GM19099 (cell line): ENCODE results near the gene CAMSAP2.

Experiments
- POLR2A ChIP-seq: IDR thresholded peaks from 3 replicates; pipeline ENCODE4 v1.6.1; 2011; ENCODE audit warnings: low read depth; ENCODE audit not compliant: insufficient read length; ENCODE audit errors: extremely low read depth

Gene CAMSAP2

DNA sequence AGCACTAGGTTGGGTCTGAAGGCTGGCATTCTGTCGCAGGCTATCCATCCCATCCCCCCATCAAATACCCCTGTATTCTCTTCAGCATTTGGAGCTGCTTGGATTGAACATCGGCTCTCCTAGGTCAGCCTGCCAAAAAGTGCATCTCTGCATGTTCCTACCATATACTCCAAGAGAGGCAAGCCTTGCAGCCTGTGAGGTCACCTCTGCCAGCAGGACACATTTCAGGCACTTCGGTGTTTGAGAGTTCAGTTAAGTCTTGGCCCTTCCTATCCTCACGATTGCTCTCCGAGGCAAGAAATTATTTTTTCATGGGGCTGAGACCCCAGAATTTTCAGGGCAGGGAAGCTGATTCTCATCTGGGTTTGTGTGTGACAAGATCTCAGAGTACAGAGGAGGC is 136.7 kb downstream of the CAMSAP2 start:
- TF ChIP-seq POLR2A: no peak

GRCh38 chr1:200877010-200877409 is 138.3 kb downstream of the CAMSAP2 start:
- TF ChIP-seq POLR2A: no peak

DNA sequence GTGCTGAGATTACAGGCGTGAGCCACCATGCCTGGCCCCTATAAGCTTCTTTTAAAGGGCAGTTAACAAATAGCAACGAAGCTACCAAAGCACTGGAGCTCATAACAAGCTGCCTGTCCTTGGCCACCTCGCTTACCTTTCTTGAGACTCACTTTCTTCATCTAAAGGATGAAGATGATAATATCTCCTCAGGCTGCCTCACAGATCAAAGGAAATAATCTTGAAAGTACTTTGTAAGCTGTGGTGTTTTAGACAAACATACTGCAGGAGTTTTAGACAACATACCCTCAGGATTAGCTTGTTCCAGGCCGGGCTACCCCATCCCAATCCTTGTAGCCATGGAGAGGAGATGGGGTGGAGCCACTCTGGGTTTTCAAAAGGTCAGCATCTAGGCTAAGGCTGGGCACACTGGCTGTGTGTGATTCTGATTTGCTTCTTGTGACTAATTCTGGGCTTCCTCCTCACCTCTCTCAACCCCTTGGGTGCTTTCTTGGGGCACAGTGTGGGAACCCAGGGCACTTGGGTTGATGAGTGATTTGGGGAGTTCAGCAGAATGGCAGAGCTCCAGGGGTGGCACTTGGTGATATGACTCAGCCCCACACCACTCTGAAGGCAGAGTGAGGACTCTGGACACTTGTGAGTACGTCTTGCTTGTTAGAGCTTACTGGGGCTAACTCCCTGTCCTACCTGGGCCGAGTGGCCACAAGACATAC is 139.3 kb downstream of the CAMSAP2 start:
- TF ChIP-seq POLR2A: no peak

DNA sequence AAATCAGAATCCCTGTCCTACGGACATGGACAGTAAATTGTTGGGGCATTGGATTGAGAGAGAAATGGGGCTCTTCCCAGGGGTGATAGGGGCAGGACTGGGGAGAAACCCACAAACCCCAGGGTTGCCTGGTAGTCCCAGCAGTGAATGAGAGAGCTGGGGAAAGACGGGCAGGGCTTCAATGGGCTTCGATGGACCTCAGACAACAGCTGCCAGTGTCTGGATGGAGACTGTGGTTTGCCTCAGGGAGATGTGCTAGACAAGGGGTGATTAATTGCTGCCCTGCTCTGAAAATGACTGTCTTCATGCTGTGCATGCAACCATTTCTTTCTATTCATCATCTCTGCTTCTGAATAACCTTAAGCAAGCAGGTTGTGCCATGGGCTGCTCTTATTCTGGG is 141.5 kb downstream of the CAMSAP2 start:
- TF ChIP-seq POLR2A: no peak

GRCh38 chr1:200883118-200883517 is 144.4 kb downstream of the CAMSAP2 start:
- TF ChIP-seq POLR2A: no peak

DNA sequence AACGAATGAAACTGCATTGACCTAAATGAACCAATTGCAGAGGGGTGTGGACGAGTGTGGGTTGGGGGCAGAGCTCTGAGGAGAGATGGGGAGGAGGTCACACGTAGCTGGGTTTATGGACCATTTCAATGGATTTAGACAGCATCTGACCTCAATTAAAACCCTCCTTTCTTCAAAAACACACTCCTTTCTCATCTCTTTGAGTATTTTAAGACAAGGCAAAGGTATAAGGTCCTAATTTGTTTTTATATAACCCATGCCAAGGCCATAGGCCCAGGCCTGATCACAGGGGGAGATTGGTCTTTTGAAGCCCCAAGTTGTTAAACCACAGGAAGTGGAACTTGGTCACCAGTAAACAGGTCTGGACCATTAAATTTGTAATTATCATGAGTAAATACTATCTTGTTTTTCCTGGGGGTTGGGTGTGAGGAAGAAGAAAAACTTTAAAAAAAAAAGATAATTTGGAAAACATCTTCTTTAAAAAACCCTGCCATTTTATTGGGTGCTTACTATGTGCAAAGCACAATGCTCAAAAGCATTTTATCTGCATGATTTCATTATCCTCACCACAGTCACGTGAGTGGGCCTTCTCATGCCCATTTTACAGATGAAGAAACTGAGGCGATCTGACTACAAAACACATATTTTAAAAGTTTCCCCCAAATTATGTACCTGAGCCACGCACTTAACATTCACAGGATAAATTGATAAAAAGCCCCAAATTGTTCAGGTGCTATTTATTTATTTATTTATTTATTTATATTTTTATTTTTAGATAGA is 147.1 kb downstream of the CAMSAP2 start:
- no peak for TF ChIP-seq POLR2A

GRCh38 chr1:200886594-200886993 is 147.9 kb downstream of the CAMSAP2 start:
- no peak for TF ChIP-seq POLR2A

DNA sequence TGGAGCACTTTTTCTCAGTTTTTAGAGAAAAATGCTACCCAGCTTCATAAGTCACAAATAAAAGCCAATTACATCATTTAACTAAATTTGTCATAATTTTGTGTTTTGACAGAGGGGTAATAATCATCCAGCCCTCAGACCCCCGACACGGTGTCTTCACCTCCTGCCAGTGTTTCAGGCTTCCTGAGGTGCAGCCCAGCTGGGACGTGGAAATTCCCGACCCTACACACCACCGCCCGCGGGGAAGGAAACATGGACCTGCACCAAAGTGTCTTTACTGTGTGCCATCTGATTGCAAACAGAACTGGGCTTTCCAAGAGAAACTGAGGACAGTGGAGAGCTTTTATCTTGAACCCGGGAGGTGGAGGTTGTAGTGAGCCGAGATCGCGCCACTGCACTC is 148.3 kb downstream of the CAMSAP2 start:
- no peak for TF ChIP-seq POLR2A

DNA sequence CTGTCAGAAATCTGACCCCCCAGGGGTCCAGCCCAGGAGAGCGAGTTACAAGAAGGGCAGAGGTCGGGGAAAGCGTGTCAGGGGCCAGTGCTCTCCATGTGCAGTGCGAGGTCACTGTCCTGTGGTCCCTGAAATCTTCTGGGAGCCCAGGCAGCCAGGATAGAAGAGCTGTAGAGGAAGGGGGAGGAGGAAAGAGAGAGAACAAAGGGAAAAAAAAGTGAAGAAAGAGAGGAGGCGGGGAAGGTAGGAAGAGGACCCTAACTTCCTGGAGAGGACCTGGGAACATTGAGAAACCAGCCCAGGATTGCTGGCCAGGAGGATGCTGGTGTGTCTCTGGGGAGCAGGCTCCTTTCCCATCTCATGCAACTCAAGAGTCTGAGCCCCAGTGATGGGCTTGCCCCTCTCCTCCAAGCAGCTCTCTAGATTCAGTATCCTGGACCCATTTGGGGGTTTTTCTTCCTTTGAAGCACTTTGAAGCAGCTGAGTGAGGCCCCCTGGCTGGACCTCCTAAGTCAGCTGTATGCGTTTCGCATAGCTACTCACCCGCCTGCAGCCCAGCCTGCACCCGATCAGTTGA is 149.2 kb downstream of the CAMSAP2 start:
- TF ChIP-seq POLR2A: no peak

- TF ChIP-seq POLR2A: peak; percentile 83
Observed at GRCh38 chr1:200888349-200888838, 149.7 kb downstream of the CAMSAP2 start.

DNA sequence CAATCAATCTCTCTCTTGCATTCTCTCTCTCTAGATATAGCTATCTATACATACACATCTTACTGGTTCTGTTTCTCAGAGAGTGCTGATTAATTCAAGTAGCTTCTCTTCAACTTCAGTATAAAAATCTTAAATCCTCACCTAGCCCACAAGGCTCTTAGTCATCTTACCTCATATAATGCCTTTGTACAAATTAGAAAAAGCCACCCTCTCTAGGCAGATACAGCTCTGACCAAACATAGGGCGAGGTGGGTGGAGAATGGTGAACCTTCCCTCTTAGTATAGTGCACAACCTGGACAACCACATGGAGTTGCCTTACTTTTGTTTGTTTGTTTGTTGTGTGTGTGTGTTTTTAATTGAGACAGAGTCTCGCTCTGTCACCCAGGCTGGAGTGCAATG is 150.9 kb downstream of the CAMSAP2 start:
- no peak for TF ChIP-seq POLR2A

DNA sequence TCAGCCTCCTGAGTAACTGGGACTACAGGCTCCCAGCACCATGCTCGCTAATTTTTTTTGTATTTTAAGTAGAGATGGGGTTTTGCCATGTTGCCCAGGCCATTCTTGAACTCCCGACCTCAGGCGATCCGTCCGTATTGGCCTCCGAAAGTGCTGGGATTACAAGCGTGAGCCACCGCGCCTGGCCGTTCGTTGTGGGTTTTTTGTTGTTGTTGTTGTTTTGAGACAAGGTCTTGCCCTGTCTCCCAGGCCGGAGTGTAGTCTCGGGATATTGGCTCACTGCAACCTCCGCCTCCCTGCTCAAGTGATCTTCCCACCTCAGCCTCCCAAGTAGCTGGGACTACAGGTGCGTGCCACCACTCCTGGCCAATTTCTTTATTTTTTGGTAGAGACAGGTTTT is 151.3 kb downstream of the CAMSAP2 start:
- no peak for TF ChIP-seq POLR2A

DNA sequence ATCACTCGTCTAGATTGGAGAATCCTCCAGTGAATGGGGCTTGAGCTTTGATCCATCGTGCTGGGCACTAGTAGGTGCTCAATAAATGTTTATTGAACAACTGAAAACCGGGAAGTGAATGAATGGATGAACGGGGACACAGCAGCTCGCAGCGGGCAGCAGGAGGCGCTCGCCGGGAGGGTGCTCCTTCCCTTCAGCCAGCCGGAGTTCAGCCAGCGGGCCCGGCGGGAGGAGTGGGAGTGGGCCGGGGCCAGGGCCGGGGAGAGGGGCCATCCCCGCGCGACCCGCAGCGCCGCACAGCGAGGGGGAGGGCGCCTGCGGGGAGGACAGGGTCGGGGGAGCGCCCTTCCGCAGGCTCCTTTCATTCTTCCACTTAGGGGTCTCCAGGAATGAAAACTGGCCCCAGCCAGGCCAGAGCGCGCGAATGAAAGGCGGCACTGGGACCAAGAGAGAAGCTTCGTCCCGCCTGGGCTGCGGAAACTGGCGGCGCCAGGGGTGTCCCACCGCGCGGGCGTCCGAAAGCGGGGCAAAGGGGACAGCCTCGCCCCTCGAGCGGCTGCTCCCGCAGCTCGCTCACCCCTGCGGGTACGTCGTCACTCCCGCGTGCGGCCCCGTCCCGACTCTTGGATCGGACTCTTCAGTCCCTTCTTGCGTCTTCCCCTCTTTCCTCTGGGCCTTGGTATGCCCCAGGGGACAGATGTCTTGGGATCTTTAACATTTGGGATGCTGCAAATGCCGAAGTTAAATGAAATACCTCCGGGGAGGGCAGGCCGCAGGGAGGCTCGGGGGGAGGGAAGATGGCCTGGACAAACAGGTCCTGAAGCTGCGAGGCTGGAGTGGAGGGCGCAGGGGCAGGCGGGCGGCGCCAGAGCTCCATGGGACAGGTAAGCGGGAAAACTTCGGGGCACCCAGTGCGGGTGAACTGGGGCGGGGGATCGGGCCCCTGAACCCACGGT is 152.4 kb downstream of the CAMSAP2 start:
- peak; percentile 52 for TF ChIP-seq POLR2A

GRCh38 chr1:200891774-200892157 is 153.1 kb downstream of the CAMSAP2 start:
- TF ChIP-seq POLR2A: peak; percentile 19

GRCh38 chr1:200892546-200892945 is 153.9 kb downstream of the CAMSAP2 start:
- TF ChIP-seq POLR2A: no peak
